ENCODE measurements around the gene DPP6. TPM values are rescaled to one million over a fixed set of nuclear protein-coding genes. Genes with fewer than 3 reads are reported as not detected.

DPP6 gene
- total and polyA plus RNA-seq, 2 of the 8 experiments (the other 6 are each of a cell fraction or from before 2014, with no cell fraction given), result 4.7 to 6.8 TPM

DNA sequence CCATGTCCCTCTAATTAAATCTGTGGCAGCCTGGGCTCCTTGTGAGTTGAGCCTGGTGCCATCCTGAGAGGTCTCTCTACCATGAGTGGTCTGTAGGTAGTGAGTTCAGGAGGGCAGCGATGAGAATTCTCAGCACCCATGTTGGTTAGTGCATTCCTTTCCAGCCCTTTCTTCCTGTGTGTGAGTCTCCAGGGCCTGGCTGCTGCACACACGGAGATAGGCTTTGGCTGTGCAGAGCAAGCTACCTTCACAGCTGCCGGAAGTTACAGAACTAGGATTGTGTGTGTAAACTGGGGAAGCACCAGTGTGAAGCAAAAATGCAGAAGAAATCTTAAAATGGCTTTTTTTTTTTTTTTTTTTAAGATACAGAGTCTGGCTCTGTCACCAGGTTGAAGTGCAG is 592.2 kb downstream of the DPP6 start:
- Histone ChIP-seq H3K79me1 (ENCODE audit: low read depth, low read length) (no peaks in the 10 kb centered on the region), H2AFZ (ENCODE audit: low read length) (no peak overlapping the region), H2BK15ac (ENCODE audit: low read length) (no peak overlapping the region), H3K23ac (ENCODE audit: insufficient read length) (no peak overlapping the region), H4K5ac (ENCODE audit: insufficient read length, low read depth, low read length) (no peak overlapping the region), H3K56ac (replicated peaks; ENCODE audit: insufficient read length, low read depth, low read length) (no peak overlapping the region), H3K79me2 (ENCODE audit: control insufficient read depth in 1 of 2, insufficient read depth in 2 of 2, low read length in 2 of 2) (no peaks in the 10 kb centered on the region), H3K4me2 (ENCODE audit: insufficient read depth in 1 of 2, low read depth in 2 of 2, low read length in 2 of 2) (no peak overlapping the region), H3K14ac (ENCODE audit: insufficient read length) (no peak overlapping the region), H3K9ac (replicated peaks in 1 of 4; ENCODE audit: extremely low read depth in 1 of 4, low read depth in 3 of 4, low read length in 3 of 4) (no peak overlapping the region), H2AK5ac (ENCODE audit: low read depth, low read length) (no peak overlapping the region), H3K23me2 (ENCODE audit: low read depth, low read length) (no peaks in the 10 kb centered on the region), H2BK12ac (ENCODE audit: low read depth, low read length) (no peak overlapping the region), H3K18ac (ENCODE audit: extremely low read depth, low read length) (no peak overlapping the region), H3K4me3 (ENCODE audit: extremely low read depth in 1 of 4, insufficient read depth in 2 of 4, low read depth in 3 of 4, low read length in 4 of 4) (no peak overlapping the region), H3K27ac (ENCODE audit: low read depth, low read length) (no peak overlapping the region), H4K20me1 (replicated peaks in 1 of 2; ENCODE audit: control insufficient read depth in 1 of 2, insufficient read depth in 2 of 2, low read length in 2 of 2) (no peaks in the 10 kb centered on the region), H3K4me1 (replicated peaks in 1 of 4; ENCODE audit: control insufficient read depth in 3 of 4, insufficient read depth in 4 of 4, low read length in 3 of 4) (no peaks in the 10 kb centered on the region), H4K91ac (replicated peaks; ENCODE audit: insufficient read length, low read length) (no peak overlapping the region), H2BK20ac (ENCODE audit: low read length) (no peak overlapping the region), H3K9me3 (ENCODE audit: insufficient read depth in 2 of 2, low read depth in 1 of 2, low read length in 1 of 2) (no peaks in the 10 kb centered on the region), H2BK5ac (ENCODE audit: low read depth, low read length) (no peak overlapping the region), H3K4ac (replicated peaks; ENCODE audit: insufficient read length, low read depth, low read length) (no peak overlapping the region), H3K36me3 (ENCODE audit: control insufficient read depth in 2 of 4, insufficient read depth in 4 of 4, low read length in 3 of 4) (no peaks in the 10 kb centered on the region), H4K8ac (ENCODE audit: extremely low read depth, insufficient read depth, low read length) (no peak overlapping the region), H2BK120ac (replicated peaks; ENCODE audit: low read depth, low read length) (no peak overlapping the region), H3K27me3 (replicated peaks in 1 of 4; ENCODE audit: control insufficient read depth in 3 of 4, extremely low read depth in 1 of 4, insufficient read depth in 3 of 4, low read length in 3 of 4) (no peaks in the 10 kb centered on the region)
- no peak for DNase-seq (ENCODE audit: low read depth in 1 of 2, low spot score in 2 of 2)
- POLR2A ChIA-PET (ENCODE audit: partially characterized antibody), result no interaction called here
- no peak for FAIRE-seq
- CTCF ChIA-PET (ENCODE audit: partially characterized antibody), result interaction anchor here (1.1 kb wide), 1 partner anchor 54 kb away, joined by 3 read pairs; no protein-coding TSS in a partner anchor
- 89% methylated on average over 3 of the region's 3 CpGs; no CpG with 5 or more reads in 1 of the 2 experiments for WGBS, 2 experiments (ENCODE audit: extremely low coverage in 1 of 2, insufficient coverage in 1 of 2, insufficient read length in 1 of 2, insufficient replicate concordance in 2 of 2, low coverage in 1 of 2, low lambda C conversion rate in 2 of 2, missing lambda C conversion rate in 1 of 2)
- TF ChIP-seq JUN (IDR thresholded peaks at IDR 0.05; ENCODE audit: low read depth, low read length) (no peak), GABPA (IDR thresholded peaks at IDR 0.05; ENCODE audit: borderline replicate concordance, insufficient read depth, low read length) (no peak), ZNF274 (IDR thresholded peaks at IDR 0.05; ENCODE audit: borderline replicate concordance, extremely low read depth, low read length) (no peak), RXRA (IDR thresholded peaks at IDR 0.05; ENCODE audit: insufficient read depth, low read depth, low read length) (no peak), NRF1 (IDR thresholded peaks at IDR 0.05; ENCODE audit: low read depth, low read length) (no peak), CEBPB (IDR thresholded peaks at IDR 0.05; ENCODE audit: low read depth, low read length) (no peak), SRF (IDR thresholded peaks at IDR 0.05; ENCODE audit: low read depth, low read length) (no peak), KDM4A (IDR thresholded peaks at IDR 0.05; ENCODE audit: low read depth, low read length, severe bottlenecking) (no peak), CHD2 (IDR thresholded peaks at IDR 0.05; ENCODE audit: low read length) (no peak)
- TF ChIP-seq, protein P1, sequence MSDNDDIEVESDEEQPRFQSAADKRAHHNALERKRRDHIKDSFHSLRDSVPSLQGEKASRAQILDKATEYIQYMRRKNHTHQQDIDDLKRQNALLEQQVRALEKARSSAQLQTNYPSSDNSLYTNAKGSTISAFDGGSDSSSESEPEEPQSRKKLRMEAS (IDR thresholded peaks at IDR 0.05), result no peak
